Measurements from ENCODE around the gene TRPM4.

Gene TRPM4

GRCh38 chr19:49243726-49244125 is 86.1 kb downstream of the TRPM4 start:
- no peak for DNase-seq

- DNase-seq = no peak
Measured at GRCh38 chr19:49244256-49244655, 86.7 kb downstream of the TRPM4 start.

- no peak for DNase-seq
Measured at GRCh38 chr19:49247676-49248075, 90.1 kb downstream of the TRPM4 start.

- DNase-seq = no peak
Measured at GRCh38 chr19:49249933-49250332, 92.3 kb downstream of the TRPM4 start.

GRCh38 chr19:49255674-49256073 is 98.1 kb downstream of the TRPM4 start:
- DNase-seq = no peak

GRCh38 chr19:49256691-49257090 is 99.1 kb downstream of the TRPM4 start:
- no peak for DNase-seq

Data from activated CD8-positive, alpha-beta memory T cell treated with anti-CD3 and anti-CD28 coated beads for 24 hours (primary cell).